H1 (cell line): ENCODE measurements around the gene HLA-C. TPM values are rescaled to one million over a fixed set of nuclear protein-coding genes. Genes with fewer than 3 reads are reported as not detected.
"Not testable (repeated sequence)": the region's sequence is repeated elsewhere in the genome, so short reads cannot be mapped to it uniquely, and the experiment has no call there.

Source experiments
- CTCF ChIA-PET: fragments of 300-600 bp; sonication (Branson Sonifier 250); formaldehyde crosslinking; loops from one replicate; lab custom pipeline; 2021; ENCODE audit not compliant: partially characterized antibody; lab: Charles Lee
- POLR2A ChIA-PET: fragments of 300-600 bp; sonication (Branson Sonifier 250); formaldehyde crosslinking; loops from one replicate; lab custom pipeline; 2021; ENCODE audit warnings: inconsistent platforms; ENCODE audit not compliant: partially characterized antibody; lab: Charles Lee
- DNase-seq, 2 experiments: peaks; one replicate each; pipeline versions ENCODE4 v3.0.0 to v3.0.0-alpha.2; 2010 to 2022; ENCODE audit warnings: low spot score in 2 of 2, low read depth in 1 of 2, mixed read lengths in 1 of 2
- FAIRE-seq: peaks from 2 replicates; lab custom pipeline; 2011; peaks lifted over from hg19 to GRCh38; lab: Jason Lieb, UNC
- H2AFZ ChIP-seq: 2 replicates; pipeline ENCODE4 v1.8.1; 2012; ENCODE audit warnings: low read length, inconsistent platforms
- H2AK5ac ChIP-seq: 2 replicates; pipeline ENCODE4 v1.6.1; 2013; ENCODE audit warnings: low read depth, low read length
- H2BK120ac ChIP-seq: replicated peaks from 2 replicates; pipeline ENCODE3; 2013; ENCODE audit warnings: low read depth, low read length, inconsistent platforms
- H2BK12ac ChIP-seq: 2 replicates; pipeline ENCODE4 v1.6.1; 2013; ENCODE audit warnings: low read depth, low read length
- H2BK15ac ChIP-seq: 2 replicates; pipeline ENCODE4 v1.6.1; 2013; ENCODE audit warnings: low read length
- H2BK20ac ChIP-seq: 2 replicates; pipeline ENCODE4 v1.6.1; 2013; ENCODE audit warnings: low read length
- H2BK5ac ChIP-seq: 2 replicates; pipeline ENCODE4 v1.6.1; 2013; ENCODE audit warnings: low read depth, low read length
- H3K14ac ChIP-seq: 2 replicates; pipeline ENCODE4 v1.6.1; 2013; ENCODE audit warnings: inconsistent platforms; ENCODE audit not compliant: insufficient read length
- H3K18ac ChIP-seq: 2 replicates; pipeline ENCODE4 v1.6.1; 2013; ENCODE audit warnings: low read length; ENCODE audit errors: extremely low read depth
- H3K23ac ChIP-seq: 2 replicates; pipeline ENCODE4 v1.6.1; 2013; ENCODE audit warnings: inconsistent platforms; ENCODE audit not compliant: insufficient read length
- H3K23me2 ChIP-seq: 2 replicates; pipeline ENCODE4 v1.6.1; 2013; ENCODE audit warnings: low read depth, low read length
- H3K27ac ChIP-seq: 2 replicates; pipeline ENCODE4 v1.6.1; 2011; ENCODE audit warnings: low read depth, low read length, inconsistent platforms
- H3K27me3 ChIP-seq, 4 experiments: replicated peaks in 1 of 4; 1 replicate in 1 of 4; 2 replicates in 3 of 4; pipeline versions ENCODE4 v1.6.1 to v1.8.1; 2011 to 2013; ENCODE audit warnings: low read length in 3 of 4, mild to moderate bottlenecking in 3 of 4, inconsistent platforms in 2 of 4, mixed read lengths in 2 of 4, moderate library complexity in 1 of 4; ENCODE audit not compliant: control insufficient read depth in 3 of 4, insufficient read depth in 3 of 4; ENCODE audit errors: extremely low read depth in 1 of 4
- H3K36me3 ChIP-seq, 4 experiments: 2 replicates each; pipeline versions ENCODE4 v1.6.1 to v1.8.1; 2011 to 2013; ENCODE audit warnings: mild to moderate bottlenecking in 4 of 4, low read length in 3 of 4, moderate library complexity in 2 of 4, control low read depth in 1 of 4, inconsistent platforms in 1 of 4; ENCODE audit not compliant: insufficient read depth in 4 of 4, control insufficient read depth in 2 of 4
- H3K4ac ChIP-seq: replicated peaks from 2 replicates; pipeline ENCODE3; 2013; ENCODE audit warnings: low read length, low read depth, mixed read lengths, inconsistent platforms; ENCODE audit not compliant: insufficient read length
- H3K4me1 ChIP-seq, 4 experiments: replicated peaks in 1 of 4; 1 replicate in 1 of 4; 2 replicates in 3 of 4; pipeline versions ENCODE4 v1.6.1 to v1.8.1; 2011 to 2013; ENCODE audit warnings: low read length in 3 of 4, inconsistent platforms in 2 of 4, mixed read lengths in 1 of 4; ENCODE audit not compliant: insufficient read depth in 4 of 4, control insufficient read depth in 3 of 4
- H3K4me2 ChIP-seq, 2 experiments: 2 replicates each; pipeline versions ENCODE4 v1.6.1 to v1.8.1; 2011 to 2013; ENCODE audit warnings: low read depth in 2 of 2, low read length in 2 of 2, control low read depth in 1 of 2, inconsistent platforms in 1 of 2, mild to moderate bottlenecking in 1 of 2; ENCODE audit not compliant: insufficient read depth in 1 of 2
- H3K4me3 ChIP-seq, 4 experiments: fragments of 200-600, 300-600 bp in 1 of 4; sonication (generic), shearing (Covaris generic), sonication (Bioruptor Twin) in 1 of 4; 2 replicates each; pipeline versions ENCODE4 v1.5.1 to v1.8.1; 2011 to 2016; ENCODE audit warnings: low read length in 4 of 4, low read depth in 3 of 4, control low read depth in 2 of 4, inconsistent platforms in 2 of 4, mild to moderate bottlenecking in 2 of 4, mixed read lengths in 1 of 4, moderate library complexity in 1 of 4; ENCODE audit not compliant: insufficient read depth in 2 of 4; ENCODE audit errors: extremely low read depth in 1 of 4
- H3K56ac ChIP-seq: replicated peaks from 2 replicates; pipeline ENCODE3; 2013; ENCODE audit warnings: low read depth, mild to moderate bottlenecking, mixed read lengths, low read length, inconsistent platforms; ENCODE audit not compliant: insufficient read length
- H3K79me1 ChIP-seq: 2 replicates; pipeline ENCODE4 v1.6.1; 2013; ENCODE audit warnings: low read depth, low read length, control low read depth
- H3K79me2 ChIP-seq, 2 experiments: 2 replicates each; pipeline versions ENCODE4 v1.6.1 to v1.8.1; 2012 to 2013; ENCODE audit warnings: low read length in 2 of 2, mild to moderate bottlenecking in 2 of 2, inconsistent platforms in 1 of 2; ENCODE audit not compliant: insufficient read depth in 2 of 2, control insufficient read depth in 1 of 2
- H3K9ac ChIP-seq, 4 experiments: replicated peaks in 1 of 4; 1 replicate in 1 of 4; 2 replicates in 3 of 4; pipeline versions ENCODE4 v1.6.1 to v1.8.1; 2011 to 2013; ENCODE audit warnings: low read depth in 3 of 4, low read length in 3 of 4, control low read depth in 2 of 4, mild to moderate bottlenecking in 2 of 4, moderate library complexity in 2 of 4, inconsistent platforms in 1 of 4; ENCODE audit errors: extremely low read depth in 1 of 4
- H3K9me3 ChIP-seq, 2 experiments: 2 replicates each; pipeline versions ENCODE4 v1.6.1 to v1.8.1; 2012 to 2013; ENCODE audit warnings: mild to moderate bottlenecking in 2 of 2, moderate library complexity in 2 of 2, control low read depth in 1 of 2, inconsistent platforms in 1 of 2, low read depth in 1 of 2, low read length in 1 of 2, mixed read lengths in 1 of 2; ENCODE audit not compliant: insufficient read depth in 2 of 2
- H4K20me1 ChIP-seq, 2 experiments: replicated peaks in 1 of 2; 2 replicates each; pipeline versions ENCODE3 to v1.8.1; 2011 to 2013; ENCODE audit warnings: inconsistent platforms in 2 of 2, low read length in 2 of 2, mild to moderate bottlenecking in 1 of 2; ENCODE audit not compliant: insufficient read depth in 2 of 2, control insufficient read depth in 1 of 2
- H4K5ac ChIP-seq: 2 replicates; pipeline ENCODE4 v1.6.1; 2013; ENCODE audit warnings: low read length, low read depth, mixed read lengths, inconsistent platforms; ENCODE audit not compliant: insufficient read length
- H4K8ac ChIP-seq: 2 replicates; pipeline ENCODE4 v1.8.0; 2013; ENCODE audit warnings: mild to moderate bottlenecking, moderate library complexity, low read length, inconsistent platforms; ENCODE audit not compliant: insufficient read depth; ENCODE audit errors: extremely low read depth
- H4K91ac ChIP-seq: replicated peaks from 2 replicates; pipeline ENCODE3; 2013; ENCODE audit warnings: low read length, mixed read lengths, inconsistent platforms; ENCODE audit not compliant: insufficient read length
- WGBS, 2 experiments: shearing (Covaris generic) in 1 of 2; methylation state at CpG; one replicate each; pipeline versions ENCODE4 v1.1.6 to v1.1.7; 2013 to 2015; ENCODE audit warnings: low lambda C conversion rate in 2 of 2, mixed read lengths in 2 of 2, inconsistent platforms in 1 of 2, low coverage in 1 of 2, missing lambda C conversion rate in 1 of 2; ENCODE audit not compliant: insufficient replicate concordance in 2 of 2, insufficient coverage in 1 of 2, insufficient read length in 1 of 2; ENCODE audit errors: extremely low coverage in 1 of 2, missing lambda C conversion rate in 1 of 2; 5-methylcytosine and 5-hydroxymethylcytosine counted together
- polyA plus RNA-seq, 7 experiments: library from polyadenylated mRNA; depleted of rRNA in 3 of 7; stranded (reverse) in 5 of 7; unstranded in 2 of 7; fragments of >200 nt in 5 of 7; fragments of 200-250 nt in 2 of 7; gene quantifications; 1 replicate in 5 of 7; 2 replicates in 1 of 7; 4 replicates in 1 of 7; pipeline versions ENCODE4 v1.2.1 to v1.2.3, GENCODE V29; 2011 to 2013; ENCODE audit warnings: missing spikeins in 2 of 7, mixed read lengths in 2 of 7
- total RNA-seq: library from RNA; stranded (reverse); fragmentation: NEBNext Ultra II Directional; extraction: Animal tissue kit (Norgen Biotek cat#: 25700); gene quantifications from 2 replicates; pipeline ENCODE4 v1.2.1, GENCODE V29; 2021

The HLA-C gene
- total and polyA plus RNA-seq, 2 of the 8 experiments (the other 6 are each of a cell fraction or from before 2014, with no cell fraction given) = 245 to 360 TPM

GRCh38 chr6:31234101-31234500 lies 37.8 kb downstream of the HLA-C start:
- not testable (repeated sequence) for H3K4ac ChIP-seq, H4K91ac ChIP-seq, H2BK12ac ChIP-seq, H3K4me2 ChIP-seq, H4K20me1 ChIP-seq, H3K9ac ChIP-seq, H3K23me2 ChIP-seq, H3K56ac ChIP-seq, H4K5ac ChIP-seq, H3K79me1 ChIP-seq, H2AK5ac ChIP-seq, H3K4me3 ChIP-seq, H3K18ac ChIP-seq, H4K8ac ChIP-seq, H2BK120ac ChIP-seq, H3K79me2 ChIP-seq, H2BK5ac ChIP-seq, H3K23ac ChIP-seq, H2BK20ac ChIP-seq, H3K14ac ChIP-seq, FAIRE-seq, H3K27ac ChIP-seq, H3K36me3 ChIP-seq, H3K4me1 ChIP-seq, H3K9me3 ChIP-seq, H2BK15ac ChIP-seq, H3K27me3 ChIP-seq, DNase-seq, H2AFZ ChIP-seq
- 90% methylated on average over 4 of the region's 4 CpGs; no CpG with 5 or more reads in 1 of the 2 experiments for WGBS, 2 experiments
- CTCF ChIA-PET = interaction anchor here (0.7 to 1.5 kb wide), 4 partner anchors 18 to 133 kb away, joined by 3 to 8 read pairs (median 4); no protein-coding TSS in a partner anchor
- POLR2A ChIA-PET = interaction anchor here (0.9 to 1.3 kb wide), 2 partner anchors 62 to 133 kb away, joined by 3 to 4 read pairs; no protein-coding TSS in a partner anchor
